ENCODE results near the gene LIG1.

LIG1 gene

GRCh38 chr19:48169939-48170803 is at the start of gene LIG1, which contains the start of gene ZSWIM9:
Gene LIG1 (minus strand): TSS chr19:48170344. CDS start chr19:48165566, 4,778 bp downstream.
Gene ZSWIM9 (plus strand): TSS chr19:48170680. CDS start chr19:48171803, 1,123 bp downstream.
- peak; percentile 95 for DNase-seq

- DNase-seq = no peak
Observed at GRCh38 chr19:48218997-48219396, 48.9 kb upstream of the LIG1 start.

- DNase-seq = no peak
Observed at GRCh38 chr19:48216933-48217332, 46.8 kb upstream of the LIG1 start.

GRCh38 chr19:48213959-48214358 is 43.8 kb upstream of the LIG1 start:
- no peak for DNase-seq

- DNase-seq = no peak
Observed at GRCh38 chr19:48210005-48210404, 39.9 kb upstream of the LIG1 start.

GRCh38 chr19:48206397-48207093 is 36.4 kb upstream of the LIG1 start:
- DNase-seq = peak; percentile 87

- peak; percentile 98 for DNase-seq
Observed at GRCh38 chr19:48203794-48204628, 33.9 kb upstream of the LIG1 start.

- peak; percentile 69 for DNase-seq
Observed at GRCh38 chr19:48203222-48203793, 33.2 kb upstream of the LIG1 start.

GRCh38 chr19:48196933-48197665 is 27.0 kb upstream of the LIG1 start:
- DNase-seq = no peak

- DNase-seq = no peak
Observed at GRCh38 chr19:48196321-48196763, 26.2 kb upstream of the LIG1 start.

GRCh38 chr19:48194844-48195830 is 25.0 kb upstream of the LIG1 start:
- no peak for DNase-seq

GRCh38 chr19:48194041-48194843 is 24.1 kb upstream of the LIG1 start:
- DNase-seq = peak; percentile 53

- no peak for DNase-seq
Observed at GRCh38 chr19:48192750-48193149, 22.6 kb upstream of the LIG1 start.

GRCh38 chr19:48190885-48191284 is 20.7 kb upstream of the LIG1 start:
- no peak for DNase-seq

- peak; percentile 20 for DNase-seq
Observed at GRCh38 chr19:48190288-48190884, 20.2 kb upstream of the LIG1 start.

GRCh38 chr19:48186541-48186991 is 16.4 kb upstream of the LIG1 start:
- no peak for DNase-seq

GRCh38 chr19:48186015-48186414 is 15.9 kb upstream of the LIG1 start:
- DNase-seq = no peak

GRCh38 chr19:48183356-48183755 is 13.2 kb upstream of the LIG1 start:
- DNase-seq = no peak

GRCh38 chr19:48182434-48182833 is 12.3 kb upstream of the LIG1 start:
- DNase-seq = no peak
